Neural cell (in vitro differentiated cells): Measurements from ENCODE around the gene ADGRG6. TPM values are rescaled to one million over a fixed set of nuclear protein-coding genes. Genes with fewer than 3 reads are reported as not detected.

Experiments used
- H2AFZ ChIP-seq: fragments of 200-600, 300-800 bp; sonication (generic), shearing (Covaris generic); 2 replicates; pipeline ENCODE4 v1.6.0; 2014; ENCODE audit warnings: low read depth, mild to moderate bottlenecking, antibody characterized with exemption, low read length, moderate library complexity
- H3F3A ChIP-seq: fragments of 200-600 bp; shearing (Covaris generic); 2 replicates; pipeline ENCODE4 v1.6.1; 2016; ENCODE audit warnings: mild to moderate bottlenecking, moderate library complexity, mixed read lengths, antibody characterized with exemption, low read length; ENCODE audit not compliant: insufficient read depth, poor library complexity, severe bottlenecking
- H3K27ac ChIP-seq: fragments of 200-600, 300-800 bp; sonication (generic), shearing (Covaris generic); 2 replicates; pipeline ENCODE4 v1.5.1; 2014; ENCODE audit warnings: mild to moderate bottlenecking, low read length, moderate library complexity
- H3K27me3 ChIP-seq: fragments of 300-800, 200-600 bp; sonication (generic), shearing (Covaris generic); 2 replicates; pipeline ENCODE4 v1.6.0; 2014; ENCODE audit warnings: mild to moderate bottlenecking, low read depth, low read length, moderate library complexity; ENCODE audit not compliant: insufficient read depth
- H3K36me3 ChIP-seq: fragments of 300-800, 200-600 bp; sonication (generic), shearing (Covaris generic); 2 replicates; pipeline ENCODE4 v1.5.1; 2014; ENCODE audit warnings: mild to moderate bottlenecking, antibody characterized with exemption, low read length, moderate library complexity; ENCODE audit not compliant: insufficient read depth
- H3K4me2 ChIP-seq: fragments of 300-800, 200-600 bp; sonication (generic), shearing (Covaris generic); 2 replicates; pipeline ENCODE4 v1.6.0; 2014; ENCODE audit warnings: mild to moderate bottlenecking, low read length
- H3K4me3 ChIP-seq: fragments of 300-800, 200-600 bp; sonication (generic), shearing (Covaris generic); 2 replicates; pipeline ENCODE4 v1.5.1; 2014; ENCODE audit warnings: mild to moderate bottlenecking, low read length, moderate library complexity
- H3K79me2 ChIP-seq: fragments of 200-600 bp; shearing (Covaris generic); replicated peaks from 2 replicates; pipeline ENCODE4 v1.6.0; 2014; ENCODE audit warnings: mild to moderate bottlenecking, low read length, moderate library complexity; ENCODE audit not compliant: insufficient read depth
- H3K9ac ChIP-seq: fragments of 300-800, 200-600 bp; sonication (generic), shearing (Covaris generic); 2 replicates; pipeline ENCODE4 v1.6.1; 2016; ENCODE audit warnings: mild to moderate bottlenecking, low read length, mixed read lengths
- H3K9me2 ChIP-seq: fragments of 200-600 bp; shearing (Covaris generic); 2 replicates; pipeline ENCODE4 v1.6.1; 2016; ENCODE audit warnings: mild to moderate bottlenecking, low read length, mixed read lengths; ENCODE audit not compliant: insufficient read depth
- H3K9me3 ChIP-seq: fragments of 200-600, 300-800 bp; sonication (generic), shearing (Covaris generic); 2 replicates; pipeline ENCODE4 v1.6.1; 2016; ENCODE audit warnings: mild to moderate bottlenecking, mixed run types, low read length, moderate library complexity, mixed read lengths
- H4K20me1 ChIP-seq: fragments of 200-600 bp; shearing (Covaris generic); 2 replicates; pipeline ENCODE4 v1.6.1; 2016; ENCODE audit warnings: mild to moderate bottlenecking, mixed run types; ENCODE audit not compliant: insufficient read depth
- EP300 ChIP-seq: fragments of 450-650 bp; conservative IDR thresholded peaks from 2 replicates; pipeline ENCODE4 v1.6.1; 2014; ENCODE audit warnings: antibody characterized with exemption, mild to moderate bottlenecking, moderate library complexity; ENCODE audit not compliant: poor library complexity, severe bottlenecking
- EZH2 ChIP-seq: fragments of 200-600, 300-800 bp; shearing (Covaris generic), sonication (generic); IDR thresholded peaks from 2 replicates; pipeline ENCODE4 v1.6.1; 2014; ENCODE audit warnings: antibody characterized with exemption, low read length, borderline replicate concordance, mild to moderate bottlenecking; ENCODE audit not compliant: insufficient read depth, poor library complexity, severe bottlenecking
- POLR2AphosphoS5 ChIP-seq: IDR thresholded peaks from 2 replicates; pipeline ENCODE4 v1.6.1; 2012
- polyA plus RNA-seq: library from polyadenylated mRNA; depleted of rRNA; stranded (reverse); fragments of >200 nt; gene quantifications from 2 replicates; pipeline ENCODE4 v1.2.3, GENCODE V29; 2014

The ADGRG6 gene
- polyA plus RNA-seq, 1 donor from 2014 or later: 0.37 TPM

- H3K4me2 ChIP-seq: no peak overlapping the region
- no peak for TF ChIP-seq POLR2AphosphoS5
- TF ChIP-seq EZH2: no peak
- TF ChIP-seq EP300: no peak
- no peaks in the 10 kb centered on the region for H4K20me1 ChIP-seq
- H3K36me3 ChIP-seq: no peaks in the 10 kb centered on the region
- H3K79me2 ChIP-seq: no peaks in the 10 kb centered on the region
- no peaks in the 10 kb centered on the region for H3K9me2 ChIP-seq
- H3K9ac ChIP-seq: no peak overlapping the region
- H3K27ac ChIP-seq: no peak overlapping the region
- H2AFZ ChIP-seq: no peak overlapping the region
- H3K4me3 ChIP-seq: no peak overlapping the region
- no peaks in the 10 kb centered on the region for H3K27me3 ChIP-seq
- no peaks in the 10 kb centered on the region for H3K9me3 ChIP-seq
- H3F3A ChIP-seq: no peaks in the 10 kb centered on the region
Observed at GRCh38 chr6:142489722-142490610, 188.2 kb downstream of the ADGRG6 start.

Other genes starting within 250 kb of the ADGRG6 start
- not detected in 2 replicates for gene GJE1, start 169.1 kb upstream of the ADGRG6 start, polyA plus RNA-seq
- gene NMBR, start 154.9 kb upstream of the ADGRG6 start, polyA plus RNA-seq: not detected in 2 replicates
- gene VTA1, start 154.7 kb upstream of the ADGRG6 start, polyA plus RNA-seq: 126 and 136 TPM in 2 replicates